Calu3 (cell line): ENCODE measurements around the gene TENM3. TPM values are rescaled to one million over a fixed set of nuclear protein-coding genes. Genes with fewer than 3 reads are reported as not detected.

ENCODE experiments used
- BruUV-seq: library from RNA; stranded (reverse); fragments of 400-500 nt; replicated peaks from 2 replicates; lab custom pipeline; 2021; lab: Mats Ljungman, UMichigan
- CTCF ChIA-PET: fragments of 300-600 bp; sonication (Branson Sonifier 250); formaldehyde crosslinking; loops from one replicate; lab custom pipeline; 2022; ENCODE audit warnings: antibody characterized with exemption; lab: Charles Lee
- DNase-seq: peaks from one replicate; pipeline ENCODE4 v3.0.0; 2022
- H3K27ac Mint-ChIP-seq: one replicate; pipeline ENCODE4 v1.8.0; 2022; ENCODE audit warnings: mixed read lengths; ENCODE audit not compliant: unreplicated experiment
- H3K27me3 Mint-ChIP-seq: one replicate; pipeline ENCODE4 v1.8.0; 2022; ENCODE audit warnings: mixed read lengths; ENCODE audit not compliant: unreplicated experiment
- H3K36me3 Mint-ChIP-seq: one replicate; pipeline ENCODE4 v1.8.0; 2022; ENCODE audit warnings: mild to moderate bottlenecking, moderate library complexity, mixed read lengths; ENCODE audit not compliant: insufficient read depth, unreplicated experiment
- H3K4me1 Mint-ChIP-seq: one replicate; pipeline ENCODE4 v1.8.0; 2022; ENCODE audit warnings: mild to moderate bottlenecking, low read depth, mixed read lengths; ENCODE audit not compliant: unreplicated experiment
- H3K4me3 Mint-ChIP-seq: one replicate; pipeline ENCODE4 v1.8.0; 2022; ENCODE audit warnings: mild to moderate bottlenecking, low read depth, moderate library complexity, mixed read lengths; ENCODE audit not compliant: unreplicated experiment
- H3K9me3 Mint-ChIP-seq: one replicate; pipeline ENCODE4 v1.8.0; 2022; ENCODE audit warnings: low read depth, mixed read lengths; ENCODE audit not compliant: unreplicated experiment
- intact Hi-C: fragments of 100-400 bp; cut with micrococcal nuclease; formaldehyde crosslinking; loops from one replicate; pipeline ENCODE4 v1.10.0; 2022; ENCODE audit not compliant: unreplicated experiment
- total RNA-seq: library from RNA; stranded (reverse); gene quantifications from 2 replicates; pipeline ENCODE4 v1.2.3, GENCODE V29; 2022
- TF ChIP-seq, protein P1 (sequence below): fragments of 200-600 bp; IDR thresholded peaks from one replicate; pipeline ENCODE4 v1.8.0; 2022; ENCODE audit warnings: antibody characterized with exemption; ENCODE audit not compliant: unreplicated experiment

TENM3 gene
- total RNA-seq, 1 experiment from 2014 or later: 5.9 TPM

DNA sequence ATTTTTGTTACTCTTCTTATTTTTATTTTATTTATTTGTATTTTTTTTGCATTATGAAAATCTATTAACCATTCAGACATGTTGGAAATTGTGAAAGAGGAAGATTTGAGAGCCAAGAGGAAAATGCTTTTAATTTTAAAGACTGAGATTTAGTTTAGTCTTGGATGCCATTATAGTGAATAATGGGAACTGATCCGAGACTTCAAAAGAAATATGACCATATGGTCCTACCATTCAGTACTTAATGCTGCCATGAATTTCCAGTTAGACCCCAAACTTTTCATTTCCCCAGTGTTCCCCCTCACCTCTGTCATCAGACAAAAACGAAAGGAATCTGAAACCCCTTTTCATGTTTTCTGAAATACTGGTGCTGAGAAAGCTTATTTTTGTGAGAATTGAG is 95.5 kb downstream of the TENM3 start:
- Mint-ChIP-seq H3K4me1 (no peaks in the 10 kb centered on the region), H3K9me3 (no peaks in the 10 kb centered on the region), H3K27me3 (no peaks in the 10 kb centered on the region), H3K4me3 (no peak overlapping the region), H3K27ac (no peak overlapping the region), H3K36me3 (no peaks in the 10 kb centered on the region)
- CTCF ChIA-PET: no interaction called here
- DNase-seq: no peak
- no TSS peak for BruUV-seq
- intact Hi-C loops: no loop called here
- TF ChIP-seq, protein P1, sequence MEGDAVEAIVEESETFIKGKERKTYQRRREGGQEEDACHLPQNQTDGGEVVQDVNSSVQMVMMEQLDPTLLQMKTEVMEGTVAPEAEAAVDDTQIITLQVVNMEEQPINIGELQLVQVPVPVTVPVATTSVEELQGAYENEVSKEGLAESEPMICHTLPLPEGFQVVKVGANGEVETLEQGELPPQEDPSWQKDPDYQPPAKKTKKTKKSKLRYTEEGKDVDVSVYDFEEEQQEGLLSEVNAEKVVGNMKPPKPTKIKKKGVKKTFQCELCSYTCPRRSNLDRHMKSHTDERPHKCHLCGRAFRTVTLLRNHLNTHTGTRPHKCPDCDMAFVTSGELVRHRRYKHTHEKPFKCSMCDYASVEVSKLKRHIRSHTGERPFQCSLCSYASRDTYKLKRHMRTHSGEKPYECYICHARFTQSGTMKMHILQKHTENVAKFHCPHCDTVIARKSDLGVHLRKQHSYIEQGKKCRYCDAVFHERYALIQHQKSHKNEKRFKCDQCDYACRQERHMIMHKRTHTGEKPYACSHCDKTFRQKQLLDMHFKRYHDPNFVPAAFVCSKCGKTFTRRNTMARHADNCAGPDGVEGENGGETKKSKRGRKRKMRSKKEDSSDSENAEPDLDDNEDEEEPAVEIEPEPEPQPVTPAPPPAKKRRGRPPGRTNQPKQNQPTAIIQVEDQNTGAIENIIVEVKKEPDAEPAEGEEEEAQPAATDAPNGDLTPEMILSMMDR: no peak

GRCh38 chr4:182339221-182339641 is 96.0 kb downstream of the TENM3 start:
- no peak overlapping the region for H3K4me3 Mint-ChIP-seq
- H3K27ac Mint-ChIP-seq: no peak overlapping the region
- BruUV-seq: no TSS peak

DNA sequence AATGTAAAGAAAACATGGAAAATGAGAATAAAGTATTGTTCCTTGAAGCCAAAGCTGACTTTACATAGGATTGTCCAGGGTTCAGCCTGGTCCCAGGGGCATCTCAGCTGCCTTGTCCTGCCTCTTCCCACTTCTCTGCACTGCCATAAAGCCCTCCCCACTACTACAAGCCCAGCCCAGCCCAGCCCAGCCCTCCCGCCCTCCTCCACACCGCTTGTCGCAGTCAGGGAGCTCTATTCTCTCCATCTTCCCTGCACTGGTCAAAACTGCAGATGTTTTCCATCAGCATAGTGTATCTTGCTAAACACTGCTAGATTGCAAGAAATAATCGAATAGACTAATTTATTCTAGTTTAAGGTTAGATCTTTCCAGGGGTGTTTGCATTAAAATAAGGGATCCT is 100.3 kb downstream of the TENM3 start:
- H3K27me3 Mint-ChIP-seq: no peaks in the 10 kb centered on the region
- no peak for DNase-seq
- BruUV-seq: no TSS peak
- CTCF ChIA-PET: no interaction called here
- TF ChIP-seq, protein P1: no peak
- intact Hi-C loops: no loop called here
- peaks cover 6% of the 10 kb centered on the region for H3K36me3 Mint-ChIP-seq
- no peak overlapping the region for H3K4me3 Mint-ChIP-seq
- no peak overlapping the region for H3K27ac Mint-ChIP-seq
- peaks cover 11% of the 10 kb centered on the region for H3K4me1 Mint-ChIP-seq
- H3K9me3 Mint-ChIP-seq: no peaks in the 10 kb centered on the region

More at GRCh38 chr4:182339221-182339641, 96.0 kb downstream of the TENM3 start:
- Mint-ChIP-seq H3K9me3 (no peaks in the 10 kb centered on the region), H3K36me3 (no peaks in the 10 kb centered on the region), H3K4me1 (no peaks in the 10 kb centered on the region), H3K27me3 (no peaks in the 10 kb centered on the region)
- TF ChIP-seq, protein P1: no peak
- CTCF ChIA-PET: no interaction called here
- intact Hi-C loops: no loop called here
- no peak for DNase-seq

GRCh38 chr4:182344968-182345367 is 101.8 kb downstream of the TENM3 start:
- no peak for DNase-seq
- peaks cover 20% of the 10 kb centered on the region for H3K4me1 Mint-ChIP-seq
- H3K27ac Mint-ChIP-seq: no peak overlapping the region
- H3K36me3 Mint-ChIP-seq: peaks cover 11% of the 10 kb centered on the region
- intact Hi-C loops: no loop called here
- no peaks in the 10 kb centered on the region for H3K27me3 Mint-ChIP-seq
- no TSS peak for BruUV-seq
- CTCF ChIA-PET: no interaction called here
- H3K9me3 Mint-ChIP-seq: no peaks in the 10 kb centered on the region
- TF ChIP-seq, protein P1: no peak
- no peak overlapping the region for H3K4me3 Mint-ChIP-seq
